Kidney (tissue), 14 donors: ENCODE data around the gene TAF6. TPM values are rescaled to one million over a fixed set of nuclear protein-coding genes. Genes with fewer than 3 reads are reported as not detected.

Experiments used
- DNase-seq, 5 donors: peaks; one replicate each; pipeline ENCODE4 v3.0.0-alpha.2; 2013 to 2020
- FAIRE-seq: peaks from 2 replicates; lab custom pipeline; 2012; peaks lifted over from hg19 to GRCh38; lab: Jason Lieb, UNC
- H3K27ac ChIP-seq, 2 donors: one replicate each; pipeline ENCODE4 v1.7.0; 2013; ENCODE audit warnings: low read depth in 2 of 2, low read length in 2 of 2, inconsistent platforms in 1 of 2
- H3K27me3 ChIP-seq: one replicate; pipeline ENCODE4 v1.7.1; 2013; ENCODE audit warnings: low read length, inconsistent platforms; ENCODE audit not compliant: control insufficient read depth, insufficient read depth
- H3K36me3 ChIP-seq, 3 donors: one replicate each; pipeline versions ENCODE4 v1.7.0 to v1.7.1; 2013; ENCODE audit warnings: low read length in 3 of 3, control low read depth in 1 of 3, inconsistent platforms in 1 of 3; ENCODE audit not compliant: insufficient read depth in 3 of 3, control insufficient read depth in 2 of 3
- H3K4me1 ChIP-seq, 3 donors: one replicate each; pipeline versions ENCODE4 v1.7.0 to v1.7.1; 2013; ENCODE audit warnings: low read length in 3 of 3, inconsistent platforms in 1 of 3, low read depth in 1 of 3; ENCODE audit not compliant: control insufficient read depth in 2 of 3, insufficient read depth in 2 of 3
- H3K4me3 ChIP-seq, 3 donors: one replicate each; pipeline versions ENCODE4 v1.7.0 to v1.8.1; 2013; ENCODE audit warnings: low read length in 3 of 3, control low read depth in 1 of 3, inconsistent platforms in 1 of 3
- H3K9ac ChIP-seq, 3 donors: one replicate each; pipeline versions ENCODE4 v1.7.0 to v1.7.1; 2013; ENCODE audit warnings: low read length in 3 of 3, control low read depth in 1 of 3, inconsistent platforms in 1 of 3
- H3K9me3 ChIP-seq, 3 donors: one replicate each; pipeline versions ENCODE4 v1.7.0 to v1.7.1; 2013; ENCODE audit warnings: low read length in 3 of 3, control low read depth in 1 of 3, inconsistent platforms in 1 of 3; ENCODE audit not compliant: control insufficient read depth in 2 of 3, insufficient read depth in 1 of 3
- intact Hi-C: fragments of 100-400 bp; cut with DNase I; formaldehyde crosslinking; loops from one replicate; pipeline ENCODE4 v1.11.1; 2022
- polyA plus RNA-seq: library from polyadenylated mRNA; stranded (reverse); fragments of 350-450 nt; fragmentation: Illumina TruSeq; extraction: RNeasy Lipid Tissue Mini Kit (QIAGEN cat#74804); gene quantifications from one replicate; pipeline ENCODE4 v1.2.3, GENCODE V29; 2014; ENCODE audit warnings: low read depth, low replicate concordance; ENCODE audit not compliant: insufficient read depth
- total RNA-seq: library from RNA; stranded (reverse); fragmentation: NEBNext Ultra II Directional; extraction: Animal tissue kit (Norgen Biotek cat#: 25700); gene quantifications from one replicate; pipeline ENCODE4 v1.2.1, GENCODE V29; 2021
- TF ChIP-seq, protein P1 (sequence below): IDR thresholded peaks from 3 replicates; pipeline ENCODE4 v1.5.1; 2012; ENCODE audit warnings: mild to moderate bottlenecking, moderate library complexity, borderline replicate concordance; ENCODE audit not compliant: insufficient read depth; ENCODE audit errors: extremely low read depth
- donor health status: control.
- donor health status: control.
- donor health status: control.
- donor health status: control.
- donor health status: control.
- donor health status: DM: yes; HTN: yes; CAD: no.
- donor health status: Normal renal cell carcinoma (clear cell type).

Gene TAF6
- total and polyA plus RNA-seq, 2 donors from 2014 or later, result 41.3 to 62.7 TPM

DNA sequence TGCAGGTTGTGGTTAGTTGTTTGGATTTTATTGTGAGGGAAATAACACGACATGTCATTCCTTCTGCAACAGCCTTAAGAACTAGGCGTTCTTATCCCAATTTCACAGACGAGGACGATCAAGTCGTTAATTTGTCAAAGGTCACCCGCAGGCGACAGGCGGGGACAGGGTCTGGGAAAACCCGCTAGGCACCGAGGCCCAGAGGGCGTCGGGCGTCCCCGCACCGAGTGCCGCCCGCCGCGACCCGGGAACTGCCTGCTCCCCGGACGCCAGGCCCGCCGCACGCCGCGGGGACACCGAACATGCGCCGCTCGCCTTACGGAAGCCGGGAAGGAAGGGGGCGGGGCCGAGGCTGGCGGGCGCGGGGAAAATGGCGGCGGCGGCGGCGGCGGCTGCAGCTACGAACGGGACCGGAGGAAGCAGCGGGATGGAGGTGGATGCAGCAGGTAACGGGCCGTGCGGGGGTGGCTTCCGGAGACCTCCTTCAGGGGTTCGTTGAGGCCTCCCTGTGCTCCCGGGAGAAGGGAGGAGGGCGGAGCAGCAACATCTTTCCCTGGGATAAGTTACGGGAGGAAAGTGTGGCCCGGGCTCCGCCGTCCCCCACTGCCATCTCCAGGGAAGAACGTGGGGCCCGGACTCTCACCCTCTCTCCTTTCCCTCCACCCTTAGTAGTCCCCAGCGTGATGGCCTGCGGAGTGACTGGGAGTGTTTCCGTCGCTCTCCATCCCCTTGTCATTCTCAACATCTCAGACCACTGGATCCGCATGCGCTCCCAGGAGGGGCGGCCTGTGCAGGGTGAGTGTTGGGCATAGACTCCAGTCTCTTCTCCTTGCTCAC is 30.3 kb downstream of the TAF6 start, which contains the start of gene COPS6:
Gene COPS6, plus strand, starts transcription at position 349 of the 837 bp plus-strand sequence. Its CDS starts 22 bp downstream, at position 371.
- TF ChIP-seq, protein P1, sequence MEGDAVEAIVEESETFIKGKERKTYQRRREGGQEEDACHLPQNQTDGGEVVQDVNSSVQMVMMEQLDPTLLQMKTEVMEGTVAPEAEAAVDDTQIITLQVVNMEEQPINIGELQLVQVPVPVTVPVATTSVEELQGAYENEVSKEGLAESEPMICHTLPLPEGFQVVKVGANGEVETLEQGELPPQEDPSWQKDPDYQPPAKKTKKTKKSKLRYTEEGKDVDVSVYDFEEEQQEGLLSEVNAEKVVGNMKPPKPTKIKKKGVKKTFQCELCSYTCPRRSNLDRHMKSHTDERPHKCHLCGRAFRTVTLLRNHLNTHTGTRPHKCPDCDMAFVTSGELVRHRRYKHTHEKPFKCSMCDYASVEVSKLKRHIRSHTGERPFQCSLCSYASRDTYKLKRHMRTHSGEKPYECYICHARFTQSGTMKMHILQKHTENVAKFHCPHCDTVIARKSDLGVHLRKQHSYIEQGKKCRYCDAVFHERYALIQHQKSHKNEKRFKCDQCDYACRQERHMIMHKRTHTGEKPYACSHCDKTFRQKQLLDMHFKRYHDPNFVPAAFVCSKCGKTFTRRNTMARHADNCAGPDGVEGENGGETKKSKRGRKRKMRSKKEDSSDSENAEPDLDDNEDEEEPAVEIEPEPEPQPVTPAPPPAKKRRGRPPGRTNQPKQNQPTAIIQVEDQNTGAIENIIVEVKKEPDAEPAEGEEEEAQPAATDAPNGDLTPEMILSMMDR, result no peak
- Histone ChIP-seq H3K4me1 (peaks cover 0 to 7% (median 4%) of the 10 kb centered on the region in 3 donors), H3K4me3 (peak within 1 kb of the TSS; percentile 78 to 98 (median 81)), H3K27me3 (no peaks in the 10 kb centered on the region), H3K27ac (peak within 1 kb of the TSS; percentile 88 to 92), H3K9me3 (no peaks in the 10 kb centered on the region), H3K36me3 (peaks cover 6 to 31% (median 29%) of the 10 kb centered on the region in 3 donors), H3K9ac (peak within 1 kb of the TSS; percentile 69 to 86 (median 77))
- FAIRE-seq (no peak), DNase-seq (peak; percentile 82 to 94 (median 89))
- intact Hi-C loops, result no loop called here

DNA sequence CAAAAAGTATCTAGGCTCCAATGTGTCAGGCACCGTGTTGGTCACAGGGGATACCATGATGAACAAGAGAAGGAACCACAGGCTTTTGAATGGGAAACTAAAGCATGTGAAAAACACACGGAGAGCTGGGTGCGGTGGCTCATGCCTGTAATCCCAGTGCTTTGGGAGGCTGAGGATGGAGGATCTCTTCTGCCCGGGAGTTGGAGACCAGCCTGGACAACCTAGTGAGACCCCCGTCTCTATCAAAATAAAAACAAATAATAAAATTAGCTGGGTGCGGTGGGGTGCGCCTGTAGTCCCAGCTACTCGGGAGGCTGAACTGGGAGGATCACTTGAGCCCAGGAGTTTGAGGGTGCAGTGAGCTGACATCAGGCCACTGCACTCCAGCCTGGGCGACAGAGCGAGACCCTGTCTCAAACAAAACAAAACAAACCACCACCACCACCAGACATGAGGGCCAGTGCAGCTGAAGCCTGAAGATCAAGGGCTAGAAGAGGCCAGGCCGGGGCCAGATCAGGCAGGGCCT is 31.0 kb downstream of the TAF6 start:
- peak overlapping the region; percentile 12 to 86 (median 74) for H3K9ac ChIP-seq
- intact Hi-C loops, result no loop called here

DNA sequence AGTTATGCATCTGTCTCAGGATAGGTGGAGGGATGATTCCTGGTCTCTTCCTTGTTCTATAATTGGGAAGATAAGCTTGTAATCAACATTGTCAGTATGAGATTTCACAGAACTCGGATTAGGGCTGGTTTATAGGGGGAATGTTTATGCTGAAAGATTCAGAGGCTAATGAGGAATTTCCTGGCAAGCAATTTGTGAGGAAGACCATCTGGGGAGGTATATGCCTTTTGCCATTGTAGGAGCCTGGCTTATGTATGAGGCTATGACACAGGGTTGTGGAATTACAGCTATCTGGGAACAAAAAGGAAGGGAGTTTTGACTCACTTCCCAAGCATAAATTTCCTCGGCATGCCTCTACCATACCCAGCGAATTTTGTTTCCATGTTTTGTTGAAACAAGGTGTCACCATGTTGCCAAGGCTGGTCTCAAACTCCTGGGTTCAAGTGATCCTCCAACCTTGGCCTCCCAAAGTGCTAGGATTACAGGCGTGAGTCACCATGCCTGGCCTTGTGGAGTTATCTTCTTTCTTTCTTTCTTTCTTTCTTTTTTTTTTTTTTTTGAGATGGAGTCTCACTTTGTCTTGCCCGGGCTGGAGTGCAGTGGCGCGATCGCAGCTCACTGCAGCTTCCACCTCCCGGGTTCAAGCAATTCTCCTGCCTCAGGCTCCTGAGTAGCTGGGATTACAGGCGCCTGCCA is 32.0 kb downstream of the TAF6 start:
- Histone ChIP-seq H3K27ac (no peak overlapping the region), H3K36me3 (peaks cover 6 to 19% (median 19%) of the 10 kb centered on the region in 3 donors), H3K4me3 (no peak overlapping the region), H3K4me1 (peaks cover 2 to 13% (median 9%) of the 10 kb centered on the region in 3 donors), H3K9me3 (no peaks in the 10 kb centered on the region), H3K9ac (no peak overlapping the region), H3K27me3 (no peaks in the 10 kb centered on the region)
- DNase-seq (peak in 2 of 5 donors; percentile 46 to 84), FAIRE-seq (no peak)
- intact Hi-C loops, result no loop called here
- TF ChIP-seq, protein P1, result no peak

More for the DNA sequence above, 31.0 kb downstream of the TAF6 start:
- H3K27ac ChIP-seq, result peak overlapping the region; percentile 88 to 92
- H3K4me1 ChIP-seq, result peaks cover 0 to 7% (median 4%) of the 10 kb centered on the region in 3 donors
- H3K27me3 ChIP-seq, result no peaks in the 10 kb centered on the region
- TF ChIP-seq, protein P1, result no peak
- H3K4me3 ChIP-seq, result peak overlapping the region; percentile 78 to 98 (median 81)
- no peaks in the 10 kb centered on the region for H3K9me3 ChIP-seq
- DNase-seq, result no peak
- no peak for FAIRE-seq
- H3K36me3 ChIP-seq, result peaks cover 6 to 28% (median 28%) of the 10 kb centered on the region in 3 donors
